Kidney (tissue), 14 donors: Measurements from ENCODE around the gene RPUSD2. TPM values are rescaled to one million over a fixed set of nuclear protein-coding genes. Genes with fewer than 3 reads are reported as not detected.

Experiments
- DNase-seq, 5 donors: peaks; one replicate each; pipeline ENCODE4 v3.0.0-alpha.2; 2013 to 2020
- FAIRE-seq: peaks from 2 replicates; lab custom pipeline; 2012; peaks lifted over from hg19 to GRCh38; lab: Jason Lieb, UNC
- H3K27ac ChIP-seq, 2 donors: one replicate each; pipeline ENCODE4 v1.7.0; 2013; ENCODE audit warnings: low read depth in 2 of 2, low read length in 2 of 2, inconsistent platforms in 1 of 2
- H3K27me3 ChIP-seq: one replicate; pipeline ENCODE4 v1.7.1; 2013; ENCODE audit warnings: low read length, inconsistent platforms; ENCODE audit not compliant: control insufficient read depth, insufficient read depth
- H3K36me3 ChIP-seq, 3 donors: one replicate each; pipeline versions ENCODE4 v1.7.0 to v1.7.1; 2013; ENCODE audit warnings: low read length in 3 of 3, control low read depth in 1 of 3, inconsistent platforms in 1 of 3; ENCODE audit not compliant: insufficient read depth in 3 of 3, control insufficient read depth in 2 of 3
- H3K4me1 ChIP-seq, 3 donors: one replicate each; pipeline versions ENCODE4 v1.7.0 to v1.7.1; 2013; ENCODE audit warnings: low read length in 3 of 3, inconsistent platforms in 1 of 3, low read depth in 1 of 3; ENCODE audit not compliant: control insufficient read depth in 2 of 3, insufficient read depth in 2 of 3
- H3K4me3 ChIP-seq, 3 donors: one replicate each; pipeline versions ENCODE4 v1.7.0 to v1.8.1; 2013; ENCODE audit warnings: low read length in 3 of 3, control low read depth in 1 of 3, inconsistent platforms in 1 of 3
- H3K9ac ChIP-seq, 3 donors: one replicate each; pipeline versions ENCODE4 v1.7.0 to v1.7.1; 2013; ENCODE audit warnings: low read length in 3 of 3, control low read depth in 1 of 3, inconsistent platforms in 1 of 3
- H3K9me3 ChIP-seq, 3 donors: one replicate each; pipeline versions ENCODE4 v1.7.0 to v1.7.1; 2013; ENCODE audit warnings: low read length in 3 of 3, control low read depth in 1 of 3, inconsistent platforms in 1 of 3; ENCODE audit not compliant: control insufficient read depth in 2 of 3, insufficient read depth in 1 of 3
- intact Hi-C: fragments of 100-400 bp; cut with DNase I; formaldehyde crosslinking; loops from one replicate; pipeline ENCODE4 v1.11.1; 2022
- polyA plus RNA-seq: library from polyadenylated mRNA; stranded (reverse); fragments of 350-450 nt; fragmentation: Illumina TruSeq; extraction: RNeasy Lipid Tissue Mini Kit (QIAGEN cat#74804); gene quantifications from one replicate; pipeline ENCODE4 v1.2.3, GENCODE V29; 2014; ENCODE audit warnings: low read depth, low replicate concordance; ENCODE audit not compliant: insufficient read depth
- total RNA-seq: library from RNA; stranded (reverse); fragmentation: NEBNext Ultra II Directional; extraction: Animal tissue kit (Norgen Biotek cat#: 25700); gene quantifications from one replicate; pipeline ENCODE4 v1.2.1, GENCODE V29; 2021
- TF ChIP-seq, protein P1 (sequence below): IDR thresholded peaks from 3 replicates; pipeline ENCODE4 v1.5.1; 2012; ENCODE audit warnings: mild to moderate bottlenecking, moderate library complexity, borderline replicate concordance; ENCODE audit not compliant: insufficient read depth; ENCODE audit errors: extremely low read depth
- donor health status: control.
- donor health status: control.
- donor health status: control.
- donor health status: control.
- donor health status: control.
- donor health status: DM: yes; HTN: yes; CAD: no.
- donor health status: Normal renal cell carcinoma (clear cell type).

The RPUSD2 gene
- total and polyA plus RNA-seq, 2 donors from 2014 or later: 9.8 to 12.7 TPM

- Histone ChIP-seq H3K9me3 (no peaks in the 10 kb centered on the region), H3K4me1 (no peaks in the 10 kb centered on the region), H3K4me3 (no peak overlapping the region), H3K27me3 (no peaks in the 10 kb centered on the region), H3K9ac (no peak overlapping the region), H3K36me3 (peaks cover 0 to 8% (median 5%) of the 10 kb centered on the region in 3 donors), H3K27ac (no peak overlapping the region)
- TF ChIP-seq, protein P1, sequence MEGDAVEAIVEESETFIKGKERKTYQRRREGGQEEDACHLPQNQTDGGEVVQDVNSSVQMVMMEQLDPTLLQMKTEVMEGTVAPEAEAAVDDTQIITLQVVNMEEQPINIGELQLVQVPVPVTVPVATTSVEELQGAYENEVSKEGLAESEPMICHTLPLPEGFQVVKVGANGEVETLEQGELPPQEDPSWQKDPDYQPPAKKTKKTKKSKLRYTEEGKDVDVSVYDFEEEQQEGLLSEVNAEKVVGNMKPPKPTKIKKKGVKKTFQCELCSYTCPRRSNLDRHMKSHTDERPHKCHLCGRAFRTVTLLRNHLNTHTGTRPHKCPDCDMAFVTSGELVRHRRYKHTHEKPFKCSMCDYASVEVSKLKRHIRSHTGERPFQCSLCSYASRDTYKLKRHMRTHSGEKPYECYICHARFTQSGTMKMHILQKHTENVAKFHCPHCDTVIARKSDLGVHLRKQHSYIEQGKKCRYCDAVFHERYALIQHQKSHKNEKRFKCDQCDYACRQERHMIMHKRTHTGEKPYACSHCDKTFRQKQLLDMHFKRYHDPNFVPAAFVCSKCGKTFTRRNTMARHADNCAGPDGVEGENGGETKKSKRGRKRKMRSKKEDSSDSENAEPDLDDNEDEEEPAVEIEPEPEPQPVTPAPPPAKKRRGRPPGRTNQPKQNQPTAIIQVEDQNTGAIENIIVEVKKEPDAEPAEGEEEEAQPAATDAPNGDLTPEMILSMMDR: no peak
- intact Hi-C loops: no loop called here
- DNase-seq (no peak), FAIRE-seq (no peak)
Measured at GRCh38 chr15:40550341-40551037, 18.6 kb upstream of the RPUSD2 start.

DNA sequence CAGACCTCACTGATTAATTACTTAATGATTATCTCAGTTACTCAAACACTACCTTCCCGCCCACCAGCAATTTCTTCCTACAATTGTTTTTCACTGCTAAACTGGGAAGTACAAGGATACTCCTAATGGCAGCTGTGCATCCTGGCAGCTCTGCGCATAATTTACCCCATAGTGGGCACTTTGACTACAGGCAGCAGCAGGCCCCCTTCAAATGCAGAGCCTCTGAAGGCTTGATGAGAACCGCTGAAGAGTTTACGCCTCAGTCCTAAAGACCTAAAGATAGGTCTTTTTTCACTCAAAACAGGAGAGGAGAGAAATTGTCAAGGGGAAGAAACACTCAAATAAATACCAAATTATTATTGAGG lies 15.0 kb upstream of the RPUSD2 start:
- Histone ChIP-seq H3K4me1 (no peaks in the 10 kb centered on the region), H3K4me3 (no peak overlapping the region), H3K36me3 (peaks cover 0 to 11% (median 9%) of the 10 kb centered on the region in 3 donors), H3K27me3 (no peaks in the 10 kb centered on the region), H3K27ac (no peak overlapping the region), H3K9me3 (no peaks in the 10 kb centered on the region), H3K9ac (no peak overlapping the region)
- intact Hi-C loops: no loop called here
- TF ChIP-seq, protein P1: no peak
- FAIRE-seq (no peak), DNase-seq (no peak)

- Histone ChIP-seq H3K9me3 (no peaks in the 10 kb centered on the region), H3K9ac (no peak overlapping the region), H3K4me3 (no peak overlapping the region), H3K27me3 (no peaks in the 10 kb centered on the region), H3K4me1 (no peaks in the 10 kb centered on the region), H3K27ac (no peak overlapping the region), H3K36me3 (peaks cover 0 to 11% (median 9%) of the 10 kb centered on the region in 3 donors)
- DNase-seq (no peak), FAIRE-seq (no peak)
- TF ChIP-seq, protein P1: no peak
- intact Hi-C loops: no loop called here
Measured at GRCh38 chr15:40555876-40556275, 13.2 kb upstream of the RPUSD2 start.
